ENCODE data around the gene ZBTB5.
"Not testable (repeated sequence)": the region's sequence is repeated elsewhere in the genome, so short reads cannot be mapped to it uniquely, and the experiment has no call there.

Gene ZBTB5

GRCh38 chr9:37405350-37405749 is 59.9 kb downstream of the ZBTB5 start:
- no peaks in the 10 kb centered on the region for H3K4me1 Mint-ChIP-seq
- H3K4me3 Mint-ChIP-seq, result no peak overlapping the region
- H3K27me3 Mint-ChIP-seq (ENCODE audit: low read depth), result no peaks in the 10 kb centered on the region
- TF ChIP-seq CTCF (IDR thresholded peaks at IDR 0.05; ENCODE audit: unreplicated experiment in 3 of 3), result no peak
- H3K36me3 Mint-ChIP-seq (ENCODE audit: low read depth), result no peaks in the 10 kb centered on the region
- H3K9me3 Mint-ChIP-seq, result no peaks in the 10 kb centered on the region
- peak overlapping the region in 1 of 3 experiments; percentile 20 for H3K27ac Mint-ChIP-seq

- H3K36me3 Mint-ChIP-seq (ENCODE audit: low read depth), result no peaks in the 10 kb centered on the region
- H3K9me3 Mint-ChIP-seq, result no peaks in the 10 kb centered on the region
- H3K27ac Mint-ChIP-seq, result no peak overlapping the region
- no peaks in the 10 kb centered on the region for H3K4me1 Mint-ChIP-seq
- no peaks in the 10 kb centered on the region for H3K27me3 Mint-ChIP-seq (ENCODE audit: low read depth)
- H3K4me3 Mint-ChIP-seq, result no peak overlapping the region
- no peak for TF ChIP-seq CTCF (IDR thresholded peaks at IDR 0.05; ENCODE audit: unreplicated experiment in 3 of 3)
Observed at GRCh38 chr9:37404590-37404989, 60.7 kb downstream of the ZBTB5 start.

GRCh38 chr9:37399336-37399735 is 65.9 kb downstream of the ZBTB5 start:
- Mint-ChIP-seq H3K27me3 (ENCODE audit: low read depth) (peaks cover 5% of the 10 kb centered on the region), H3K27ac (no peak overlapping the region), H3K4me3 (no peak overlapping the region), H3K9me3 (no peaks in the 10 kb centered on the region), H3K36me3 (ENCODE audit: low read depth) (no peaks in the 10 kb centered on the region), H3K4me1 (no peaks in the 10 kb centered on the region)
- no peak for TF ChIP-seq CTCF (IDR thresholded peaks at IDR 0.05; ENCODE audit: unreplicated experiment in 3 of 3)

- peaks cover 5% of the 10 kb centered on the region for H3K27me3 Mint-ChIP-seq (ENCODE audit: low read depth)
- H3K36me3 Mint-ChIP-seq (ENCODE audit: low read depth), result no peaks in the 10 kb centered on the region
- no peaks in the 10 kb centered on the region for H3K9me3 Mint-ChIP-seq
- H3K4me3 Mint-ChIP-seq, result no peak overlapping the region
- no peak for TF ChIP-seq CTCF (IDR thresholded peaks at IDR 0.05; ENCODE audit: unreplicated experiment in 3 of 3)
- H3K4me1 Mint-ChIP-seq, result no peaks in the 10 kb centered on the region
- H3K27ac Mint-ChIP-seq, result no peak overlapping the region
Observed at GRCh38 chr9:37398464-37399025, 66.7 kb downstream of the ZBTB5 start.

- not testable (repeated sequence) for H3K27me3 Mint-ChIP-seq (ENCODE audit: low read depth)
Observed at GRCh38 chr9:37397948-37398347, 67.3 kb downstream of the ZBTB5 start.

GRCh38 chr9:37395663-37396062 is 69.6 kb downstream of the ZBTB5 start:
- TF ChIP-seq CTCF (IDR thresholded peaks at IDR 0.05; ENCODE audit: unreplicated experiment in 3 of 3), result no peak
- Mint-ChIP-seq H3K27ac (no peak overlapping the region), H3K27me3 (ENCODE audit: low read depth) (peaks cover 5% of the 10 kb centered on the region), H3K4me3 (no peak overlapping the region), H3K9me3 (no peaks in the 10 kb centered on the region), H3K4me1 (no peaks in the 10 kb centered on the region), H3K36me3 (ENCODE audit: low read depth) (no peaks in the 10 kb centered on the region)

More at GRCh38 chr9:37397948-37398347, 67.3 kb downstream of the ZBTB5 start:
- H3K27ac Mint-ChIP-seq; H3K36me3 Mint-ChIP-seq (ENCODE audit: low read depth); H3K4me3 Mint-ChIP-seq; H3K4me1 Mint-ChIP-seq; H3K9me3 Mint-ChIP-seq: not testable (repeated sequence)
